Gastroesophageal sphincter (tissue), 4 donors: ENCODE results near the gene NELL1. TPM values are rescaled to one million over a fixed set of nuclear protein-coding genes. Genes with fewer than 3 reads are reported as not detected.

Source experiments
- ATAC-seq: fragments of 150-250 bp; one replicate; pipeline ENCODE4 v1.9.1; 2016; ENCODE audit warnings: mild to moderate bottlenecking, moderate library complexity
- H3K27ac ChIP-seq, 4 donors: fragments of 200-600 bp; sonication (generic) in 3 of 4; 1 replicate in 3 of 4; 2 replicates in 1 of 4; pipeline ENCODE4 v1.5.1; 2016 to 2019
- H3K27me3 ChIP-seq: fragments of 200-600 bp; sonication (generic); one replicate; pipeline ENCODE4 v1.5.1; 2019
- H3K36me3 ChIP-seq, 2 donors: fragments of 200-600 bp; sonication (generic); one replicate each; pipeline ENCODE4 v1.5.1; 2019; ENCODE audit warnings: control low read depth in 1 of 2
- H3K4me1 ChIP-seq, 3 donors: fragments of 200-600 bp; sonication (generic); 1 replicate in 2 of 3; 2 replicates in 1 of 3; pipeline ENCODE4 v1.5.1; 2016 to 2019; ENCODE audit warnings: control low read depth in 2 of 3
- H3K4me3 ChIP-seq, 2 donors: fragments of 200-600 bp; sonication (generic); one replicate each; pipeline ENCODE4 v1.5.1; 2019; ENCODE audit warnings: mild to moderate bottlenecking in 1 of 2, moderate library complexity in 1 of 2
- H3K9me3 ChIP-seq, 3 donors: fragments of 200-600 bp; sonication (generic); one replicate each; pipeline ENCODE4 v1.5.1; 2017 to 2019; ENCODE audit warnings: control low read depth in 2 of 3
- CTCF ChIP-seq, 4 experiments: fragments of 200-600 bp in 2 of 4; fragments of 450-650 bp in 2 of 4; sonication (generic) in 1 of 4; IDR thresholded peaks; one replicate each; pipeline ENCODE4 v1.5.1; 2017 to 2019; ENCODE audit warnings: antibody characterized with exemption in 4 of 4, mild to moderate bottlenecking in 2 of 4, moderate library complexity in 2 of 4
- EP300 ChIP-seq: sonication (generic); formaldehyde crosslinking; IDR thresholded peaks from one replicate; pipeline ENCODE4 v1.6.1; 2017; ENCODE audit warnings: antibody characterized with exemption, mild to moderate bottlenecking
- POLR2A ChIP-seq, 2 donors: fragments of 450-650 bp; IDR thresholded peaks; one replicate each; pipeline ENCODE4 v1.6.1; 2017; ENCODE audit warnings: antibody characterized with exemption in 2 of 2, mild to moderate bottlenecking in 2 of 2, moderate library complexity in 1 of 2
- POLR2AphosphoS5 ChIP-seq: sonication (generic); formaldehyde crosslinking; IDR thresholded peaks from one replicate; pipeline ENCODE4 v1.6.1; 2017; ENCODE audit warnings: antibody characterized with exemption
- WGBS, 2 donors: methylation state at CpG; one replicate each; pipeline ENCODE4 v1.1.5; 2018; ENCODE audit warnings: low coverage in 1 of 2; 5-methylcytosine and 5-hydroxymethylcytosine counted together
- total RNA-seq, 4 donors: library from RNA; depleted of rRNA; stranded (reverse); fragments of >200 nt; gene quantifications; one replicate each; pipeline ENCODE4 v1.1.0, GENCODE V29; 2016

NELL1 gene
- total RNA-seq, 4 donors from 2014 or later: 0.27 to 3.0 (median 1.5) TPM

- no peaks in the 10 kb centered on the region for H3K36me3 ChIP-seq
- no peaks in the 10 kb centered on the region for H3K9me3 ChIP-seq
- H3K27ac ChIP-seq: no peak overlapping the region
- 43 to 64% methylated on average over 6 of the region's 8 CpGs for WGBS, 2 donors
- no peaks in the 10 kb centered on the region for H3K27me3 ChIP-seq
- ATAC-seq: no peak
- H3K4me3 ChIP-seq: no peak overlapping the region
- no peaks in the 10 kb centered on the region for H3K4me1 ChIP-seq
- TF ChIP-seq EP300: no peak
- TF ChIP-seq POLR2AphosphoS5: no peak
- TF ChIP-seq CTCF (IDR thresholded peaks at IDR 0.05): no peak
- TF ChIP-seq POLR2A (IDR thresholded peaks at IDR 0.05): no peak
Observed at GRCh38 chr11:21364866-21365624, 695.7 kb downstream of the NELL1 start.

GRCh38 chr11:21369947-21370346, 700.6 kb downstream of the NELL1 start:
- no peak overlapping the region for H3K4me3 ChIP-seq
- H3K4me1 ChIP-seq: no peaks in the 10 kb centered on the region
- H3K27me3 ChIP-seq: no peaks in the 10 kb centered on the region
- H3K36me3 ChIP-seq: no peaks in the 10 kb centered on the region
- no peak for ATAC-seq
- H3K27ac ChIP-seq: no peak overlapping the region
- H3K9me3 ChIP-seq: no peaks in the 10 kb centered on the region
- TF ChIP-seq CTCF (IDR thresholded peaks at IDR 0.05) (no peak), POLR2A (IDR thresholded peaks at IDR 0.05) (no peak), POLR2AphosphoS5 (no peak), EP300 (no peak)
- 63 to 100% methylated on average over 1 of the region's 1 CpG for WGBS, 2 donors

- TF ChIP-seq CTCF (IDR thresholded peaks at IDR 0.05) (no peak), EP300 (no peak), POLR2A (IDR thresholded peaks at IDR 0.05) (no peak), POLR2AphosphoS5 (no peak)
- no peak for ATAC-seq
- H3K36me3 ChIP-seq: no peaks in the 10 kb centered on the region
- no peaks in the 10 kb centered on the region for H3K4me1 ChIP-seq
- H3K9me3 ChIP-seq: no peaks in the 10 kb centered on the region
- H3K4me3 ChIP-seq: no peak overlapping the region
- no peak overlapping the region for H3K27ac ChIP-seq
- 76 to 92% methylated on average over 3 to 5 of the region's 5 CpGs for WGBS, 2 donors
- no peaks in the 10 kb centered on the region for H3K27me3 ChIP-seq
Observed at GRCh38 chr11:21371044-21371443, 701.7 kb downstream of the NELL1 start.

DNA sequence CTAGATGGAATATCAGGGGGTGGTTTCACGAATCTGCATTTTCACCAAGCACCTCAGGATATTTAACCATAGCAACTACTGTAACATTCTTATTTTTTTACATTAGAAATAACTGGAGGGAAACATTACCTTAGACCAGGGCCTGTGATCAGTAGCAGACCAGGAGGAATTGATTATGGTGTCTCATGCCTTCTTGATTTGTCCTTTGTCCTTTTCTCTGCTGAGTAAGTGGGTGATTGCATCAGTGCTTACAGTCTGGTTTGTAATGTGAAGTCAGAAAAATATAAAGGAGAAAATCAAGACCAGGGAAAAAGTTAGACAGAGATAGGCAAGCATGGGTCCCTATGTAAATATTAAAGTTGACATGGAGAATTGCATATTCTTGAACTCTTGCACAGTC, 703.3 kb downstream of the NELL1 start:
- Histone ChIP-seq H3K9me3 (no peaks in the 10 kb centered on the region), H3K4me1 (no peaks in the 10 kb centered on the region), H3K27ac (no peak overlapping the region), H3K4me3 (no peak overlapping the region), H3K27me3 (no peaks in the 10 kb centered on the region), H3K36me3 (no peaks in the 10 kb centered on the region)
- WGBS, 2 donors: 50 to 70% methylated on average over 1 of the region's 1 CpG
- TF ChIP-seq POLR2AphosphoS5: no peak
- no peak for TF ChIP-seq POLR2A (IDR thresholded peaks at IDR 0.05)
- no peak for TF ChIP-seq CTCF (IDR thresholded peaks at IDR 0.05)
- no peak for TF ChIP-seq EP300
- no peak for ATAC-seq

DNA sequence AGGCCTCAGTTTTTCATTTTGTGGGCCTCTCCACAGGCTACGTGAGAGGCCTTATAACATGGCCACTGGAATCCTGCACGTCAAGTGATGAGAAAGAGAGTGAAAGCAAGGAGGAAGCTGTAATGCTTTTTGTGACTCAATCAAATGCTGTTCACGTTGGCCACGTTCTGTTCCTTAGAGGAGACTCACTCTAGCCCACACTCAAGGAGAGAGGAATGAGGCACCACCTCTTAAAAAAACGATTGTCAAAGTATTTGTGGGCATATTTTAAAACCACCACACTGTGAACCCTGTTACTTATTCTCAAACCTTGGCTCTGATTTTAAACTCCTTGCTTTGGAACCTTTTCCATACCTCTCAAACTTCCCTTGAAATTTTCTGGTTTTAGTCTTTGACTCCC, 705.0 kb downstream of the NELL1 start:
- Histone ChIP-seq H3K4me1 (no peaks in the 10 kb centered on the region), H3K27me3 (no peaks in the 10 kb centered on the region), H3K27ac (no peak overlapping the region), H3K4me3 (no peak overlapping the region), H3K9me3 (no peaks in the 10 kb centered on the region), H3K36me3 (no peaks in the 10 kb centered on the region)
- no peak for ATAC-seq
- 42 to 62% methylated on average over 4 to 5 of the region's 5 CpGs for WGBS, 2 donors
- no peak for TF ChIP-seq POLR2A (IDR thresholded peaks at IDR 0.05)
- no peak for TF ChIP-seq CTCF (IDR thresholded peaks at IDR 0.05)
- no peak for TF ChIP-seq EP300
- no peak for TF ChIP-seq POLR2AphosphoS5
